Activated CD4-positive, alpha-beta memory T cell treated with anti-CD3 and anti-CD28 coated beads, Interleukin-2, amount 10 ng/mL, durations not matched to agents 7 days and 5 days (primary cell): ENCODE data around the gene CD101. TPM values are rescaled to one million over a fixed set of nuclear protein-coding genes. Genes with fewer than 3 reads are reported as not detected.

Source experiments
- CTCF ChIA-PET: fragments of 350-600 bp; sonication (Branson Sonifier 250); formaldehyde crosslinking; loops from one replicate; lab custom pipeline; 2021; ENCODE audit warnings: antibody characterized with exemption, inconsistent platforms; lab: Charles Lee
- POLR2A ChIA-PET: fragments of 350-600 bp; sonication (Branson Sonifier 250); formaldehyde crosslinking; loops from one replicate; lab custom pipeline; 2021; ENCODE audit warnings: antibody characterized with exemption; lab: Charles Lee
- DNase-seq: peaks from one replicate; pipeline ENCODE4 v3.0.0-alpha.2; 2020
- H3K27ac Mint-ChIP-seq: one replicate; pipeline ENCODE4 v1.8.0; 2021; ENCODE audit warnings: mild to moderate bottlenecking, mixed read lengths
- H3K27me3 Mint-ChIP-seq: one replicate; pipeline ENCODE4 v1.8.0; 2021; ENCODE audit warnings: mixed read lengths
- H3K36me3 Mint-ChIP-seq: one replicate; pipeline ENCODE4 v1.8.0; 2021; ENCODE audit warnings: low read depth, mixed read lengths
- H3K4me1 Mint-ChIP-seq: one replicate; pipeline ENCODE4 v1.8.0; 2021; ENCODE audit warnings: mixed read lengths
- H3K4me3 Mint-ChIP-seq: one replicate; pipeline ENCODE4 v1.8.0; 2021; ENCODE audit warnings: mild to moderate bottlenecking, mixed read lengths
- H3K9me3 Mint-ChIP-seq: one replicate; pipeline ENCODE4 v1.8.0; 2021; ENCODE audit warnings: mixed read lengths
- total RNA-seq, 2 experiments: library from RNA; stranded (reverse); gene quantifications; one replicate each; pipeline ENCODE4 v1.2.3, GENCODE V29; 2021

The CD101 gene
- total RNA-seq, 2 experiments from 2014 or later: 2.9 to 3.6 TPM

- DNase-seq: no peak
- Mint-ChIP-seq H3K4me1 (peaks cover 2% of the 10 kb centered on the region), H3K9me3 (no peaks in the 10 kb centered on the region), H3K27me3 (peaks cover 2% of the 10 kb centered on the region), H3K4me3 (no peak overlapping the region), H3K36me3 (no peaks in the 10 kb centered on the region), H3K27ac (no peak overlapping the region)
- CTCF ChIA-PET: no interaction called here
- POLR2A ChIA-PET: no interaction called here
Measured at GRCh38 chr1:117026361-117026760, 24.8 kb downstream of the CD101 start.

GRCh38 chr1:117029685-117030084 lies 28.1 kb downstream of the CD101 start:
- Mint-ChIP-seq H3K27me3 (peaks cover 2% of the 10 kb centered on the region), H3K9me3 (no peaks in the 10 kb centered on the region), H3K27ac (no peak overlapping the region), H3K36me3 (no peaks in the 10 kb centered on the region), H3K4me1 (peaks cover 2% of the 10 kb centered on the region), H3K4me3 (no peak overlapping the region)
- no peak for DNase-seq
- ChIA-PET POLR2A (no interaction called here), CTCF (interaction anchor here (1.1 kb wide), 1 partner anchor 8 kb away, joined by 3 read pairs; no protein-coding TSS in a partner anchor)

- POLR2A ChIA-PET: no interaction called here
- no peaks in the 10 kb centered on the region for H3K36me3 Mint-ChIP-seq
- peaks cover 2% of the 10 kb centered on the region for H3K4me1 Mint-ChIP-seq
- H3K4me3 Mint-ChIP-seq: no peak overlapping the region
- H3K27me3 Mint-ChIP-seq: peaks cover 2% of the 10 kb centered on the region
- CTCF ChIA-PET: interaction anchor here (1.1 kb wide), 1 partner anchor 8 kb away, joined by 3 read pairs; no protein-coding TSS in a partner anchor
- H3K9me3 Mint-ChIP-seq: no peaks in the 10 kb centered on the region
- DNase-seq: no peak
- no peak overlapping the region for H3K27ac Mint-ChIP-seq
Measured at GRCh38 chr1:117030271-117030877, 28.8 kb downstream of the CD101 start.

GRCh38 chr1:117032266-117032665 lies 30.7 kb downstream of the CD101 start:
- peaks cover 2% of the 10 kb centered on the region for H3K27me3 Mint-ChIP-seq
- ChIA-PET POLR2A (no interaction called here), CTCF (interaction anchor here (1.0 to 1.7 kb wide), 2 partner anchors 14 to 307 kb away, joined by 3 to 5 read pairs; no protein-coding TSS in a partner anchor)
- no peaks in the 10 kb centered on the region for H3K9me3 Mint-ChIP-seq
- peaks cover 2% of the 10 kb centered on the region for H3K4me1 Mint-ChIP-seq
- H3K4me3 Mint-ChIP-seq: no peak overlapping the region
- H3K27ac Mint-ChIP-seq: no peak overlapping the region
- H3K36me3 Mint-ChIP-seq: no peaks in the 10 kb centered on the region
- no peak for DNase-seq

GRCh38 chr1:117032681-117033539 lies 31.4 kb downstream of the CD101 start:
- Mint-ChIP-seq H3K27ac (no peak overlapping the region), H3K9me3 (no peaks in the 10 kb centered on the region), H3K4me3 (no peak overlapping the region), H3K27me3 (peaks cover 2% of the 10 kb centered on the region), H3K4me1 (peaks cover 2% of the 10 kb centered on the region), H3K36me3 (no peaks in the 10 kb centered on the region)
- ChIA-PET POLR2A (no interaction called here), CTCF (interaction anchor here (1.0 to 1.7 kb wide), 2 partner anchors 15 to 308 kb away, joined by 3 to 5 read pairs; no protein-coding TSS in a partner anchor)
- DNase-seq: no peak

GRCh38 chr1:117033772-117034171 lies 32.2 kb downstream of the CD101 start:
- Mint-ChIP-seq H3K27me3 (peaks cover 2% of the 10 kb centered on the region), H3K36me3 (no peaks in the 10 kb centered on the region), H3K27ac (no peak overlapping the region), H3K4me3 (no peak overlapping the region), H3K9me3 (no peaks in the 10 kb centered on the region), H3K4me1 (peaks cover 2% of the 10 kb centered on the region)
- no peak for DNase-seq
- ChIA-PET CTCF (no interaction called here), POLR2A (no interaction called here)

GRCh38 chr1:117034791-117035290 lies 33.3 kb downstream of the CD101 start:
- CTCF ChIA-PET: interaction anchor here (0.6 kb wide), 1 partner anchor 26 kb away, joined by 3 read pairs; no protein-coding TSS in a partner anchor
- no peaks in the 10 kb centered on the region for H3K27me3 Mint-ChIP-seq
- H3K36me3 Mint-ChIP-seq: no peaks in the 10 kb centered on the region
- H3K4me3 Mint-ChIP-seq: no peak overlapping the region
- no peak for DNase-seq
- no peak overlapping the region for H3K27ac Mint-ChIP-seq
- H3K9me3 Mint-ChIP-seq: no peaks in the 10 kb centered on the region
- peaks cover 2% of the 10 kb centered on the region for H3K4me1 Mint-ChIP-seq
- POLR2A ChIA-PET: interaction anchor here (0.6 kb wide), 1 partner anchor 30 kb away, joined by 3 read pairs; no protein-coding TSS in a partner anchor

- H3K36me3 Mint-ChIP-seq: no peaks in the 10 kb centered on the region
- CTCF ChIA-PET: no interaction called here
- DNase-seq: no peak
- no peak overlapping the region for H3K27ac Mint-ChIP-seq
- no peaks in the 10 kb centered on the region for H3K9me3 Mint-ChIP-seq
- H3K4me3 Mint-ChIP-seq: no peak overlapping the region
- no peaks in the 10 kb centered on the region for H3K4me1 Mint-ChIP-seq
- no peaks in the 10 kb centered on the region for H3K27me3 Mint-ChIP-seq
- POLR2A ChIA-PET: no interaction called here
Measured at GRCh38 chr1:117036018-117036461, 34.5 kb downstream of the CD101 start.

- ChIA-PET POLR2A (no interaction called here), CTCF (no interaction called here)
- H3K27me3 Mint-ChIP-seq: no peaks in the 10 kb centered on the region
- no peak overlapping the region for H3K27ac Mint-ChIP-seq
- no peak for DNase-seq
- no peak overlapping the region for H3K4me3 Mint-ChIP-seq
- H3K36me3 Mint-ChIP-seq: peaks cover 3% of the 10 kb centered on the region
- no peaks in the 10 kb centered on the region for H3K4me1 Mint-ChIP-seq
- H3K9me3 Mint-ChIP-seq: peaks cover 2% of the 10 kb centered on the region
Measured at GRCh38 chr1:117037802-117038201, 36.2 kb downstream of the CD101 start.

- ChIA-PET POLR2A (no interaction called here), CTCF (interaction anchor here (1.8 kb wide), 1 partner anchor 29 kb away, joined by 4 read pairs; no protein-coding TSS in a partner anchor)
- no peaks in the 10 kb centered on the region for H3K27me3 Mint-ChIP-seq
- H3K9me3 Mint-ChIP-seq: peaks cover 2% of the 10 kb centered on the region
- no peaks in the 10 kb centered on the region for H3K4me1 Mint-ChIP-seq
- peaks cover 8% of the 10 kb centered on the region for H3K36me3 Mint-ChIP-seq
- H3K27ac Mint-ChIP-seq: no peak overlapping the region
- H3K4me3 Mint-ChIP-seq: no peak overlapping the region
- no peak for DNase-seq
Measured at GRCh38 chr1:117038236-117038635, 36.7 kb downstream of the CD101 start.

- Mint-ChIP-seq H3K9me3 (peaks cover 2% of the 10 kb centered on the region), H3K4me3 (no peak overlapping the region), H3K36me3 (peaks cover 18% of the 10 kb centered on the region), H3K27ac (no peak overlapping the region), H3K4me1 (peaks cover 7% of the 10 kb centered on the region), H3K27me3 (no peaks in the 10 kb centered on the region)
- DNase-seq: no peak
- ChIA-PET CTCF (interaction anchor here (1.4 kb wide), 1 partner anchor 470 kb away, joined by 4 read pairs; no protein-coding TSS in a partner anchor), POLR2A (no interaction called here)
Measured at GRCh38 chr1:117044217-117044616, 42.7 kb downstream of the CD101 start.

GRCh38 chr1:117045644-117046043 lies 44.1 kb downstream of the CD101 start:
- H3K27ac Mint-ChIP-seq: no peak overlapping the region
- peaks cover 2% of the 10 kb centered on the region for H3K9me3 Mint-ChIP-seq
- H3K27me3 Mint-ChIP-seq: no peaks in the 10 kb centered on the region
- no peak overlapping the region for H3K4me3 Mint-ChIP-seq
- peaks cover 18% of the 10 kb centered on the region for H3K36me3 Mint-ChIP-seq
- peaks cover 14% of the 10 kb centered on the region for H3K4me1 Mint-ChIP-seq
- CTCF ChIA-PET: no interaction called here
- DNase-seq: no peak
- POLR2A ChIA-PET: interaction anchor here (1.9 kb wide), 1 partner anchor 14 kb away, joined by 5 read pairs; the partner anchor contains the start of gene TTF2

GRCh38 chr1:117046781-117047180 lies 45.2 kb downstream of the CD101 start:
- Mint-ChIP-seq H3K9me3 (no peaks in the 10 kb centered on the region), H3K4me3 (no peak overlapping the region), H3K36me3 (peaks cover 15% of the 10 kb centered on the region), H3K4me1 (peaks cover 23% of the 10 kb centered on the region), H3K27me3 (no peaks in the 10 kb centered on the region), H3K27ac (no peak overlapping the region)
- CTCF ChIA-PET: interaction anchor here (1.0 to 1.5 kb wide), 2 partner anchors 321 to 324 kb away, joined by 4 to 6 read pairs; no protein-coding TSS in a partner anchor
- POLR2A ChIA-PET: interaction anchor here (1.9 kb wide), 1 partner anchor 13 kb away, joined by 5 read pairs; the partner anchor contains the start of gene TTF2
- DNase-seq: no peak
